Rectal smooth muscle tissue (tissue), 1 donor: ENCODE results near the gene MED27.

Experiments used
- H3K27ac ChIP-seq: one replicate; pipeline ENCODE4 v1.7.0; 2013; ENCODE audit warnings: low read depth, low read length, inconsistent platforms
- H3K27me3 ChIP-seq: one replicate; pipeline ENCODE4 v1.7.0; 2013; ENCODE audit warnings: low read length; ENCODE audit not compliant: control insufficient read depth, insufficient read depth
- H3K36me3 ChIP-seq: one replicate; pipeline ENCODE4 v1.7.0; 2013; ENCODE audit warnings: low read length; ENCODE audit not compliant: control insufficient read depth, insufficient read depth
- H3K4me1 ChIP-seq: one replicate; pipeline ENCODE4 v1.7.0; 2013; ENCODE audit warnings: low read length; ENCODE audit not compliant: control insufficient read depth, insufficient read depth
- H3K4me3 ChIP-seq: one replicate; pipeline ENCODE4 v1.7.0; 2013; ENCODE audit warnings: low read length
- H3K9ac ChIP-seq: one replicate; pipeline ENCODE4 v1.7.0; 2013; ENCODE audit warnings: low read length

The MED27 gene

DNA sequence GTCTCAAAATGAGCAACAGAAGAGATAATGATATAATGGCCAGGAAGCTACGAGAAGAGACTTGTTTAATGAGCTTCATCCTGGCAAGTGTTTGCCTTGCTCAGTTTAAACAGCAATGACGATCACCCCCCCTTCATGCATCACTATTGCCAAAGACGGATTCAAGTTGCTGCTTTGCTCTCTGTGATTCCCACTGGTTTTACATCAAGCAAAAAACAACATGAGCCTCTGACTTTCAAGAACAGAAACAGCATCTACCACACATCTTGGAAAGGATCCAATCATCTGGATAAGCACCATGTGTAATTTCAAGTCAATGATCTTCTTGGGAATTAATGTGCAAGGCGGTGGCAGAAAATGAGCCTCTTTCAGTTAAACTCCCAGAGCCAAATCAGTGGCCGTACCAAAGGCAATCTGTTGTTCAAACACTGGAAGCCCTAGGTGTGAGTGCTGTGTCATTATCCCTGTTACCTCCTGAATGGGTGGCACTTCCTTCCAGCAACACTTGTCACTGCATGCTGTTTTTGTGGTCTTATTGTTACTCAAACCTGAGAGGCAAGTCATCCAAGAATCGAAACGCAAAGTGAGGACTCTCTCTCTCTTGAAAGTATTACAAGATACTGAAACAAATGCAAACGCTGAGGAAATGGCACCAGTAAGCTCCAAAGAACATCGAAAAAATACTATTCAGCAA lies 72.8 kb downstream of the MED27 start:
- no peak overlapping the region for H3K27ac ChIP-seq
- H3K4me1 ChIP-seq = peaks cover 2% of the 10 kb centered on the region
- H3K36me3 ChIP-seq = no peaks in the 10 kb centered on the region
- no peak overlapping the region for H3K4me3 ChIP-seq
- H3K27me3 ChIP-seq = no peaks in the 10 kb centered on the region
- H3K9ac ChIP-seq = no peak overlapping the region

DNA sequence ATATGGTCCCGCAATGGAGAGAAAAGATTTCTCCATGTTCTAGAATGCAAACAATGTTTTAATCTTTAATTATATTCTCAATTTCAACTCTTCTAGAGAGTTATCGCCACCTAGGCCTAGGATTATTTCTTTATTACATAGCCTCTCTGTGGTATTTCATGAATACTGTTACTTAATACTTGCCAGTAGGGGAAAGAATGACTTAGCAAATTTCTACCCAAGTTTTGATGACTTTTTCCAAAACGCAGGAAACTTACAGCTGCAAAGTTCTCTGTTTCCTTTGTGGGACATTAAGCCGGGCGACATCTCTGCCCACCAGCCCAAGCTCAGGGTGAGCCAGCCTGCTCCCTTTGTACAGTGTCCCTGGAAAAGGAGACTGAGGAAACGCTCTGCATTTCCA lies 73.8 kb downstream of the MED27 start:
- H3K27ac ChIP-seq = no peak overlapping the region
- no peaks in the 10 kb centered on the region for H3K36me3 ChIP-seq
- H3K4me3 ChIP-seq = no peak overlapping the region
- H3K4me1 ChIP-seq = peaks cover 2% of the 10 kb centered on the region
- H3K9ac ChIP-seq = no peak overlapping the region
- H3K27me3 ChIP-seq = no peaks in the 10 kb centered on the region

DNA sequence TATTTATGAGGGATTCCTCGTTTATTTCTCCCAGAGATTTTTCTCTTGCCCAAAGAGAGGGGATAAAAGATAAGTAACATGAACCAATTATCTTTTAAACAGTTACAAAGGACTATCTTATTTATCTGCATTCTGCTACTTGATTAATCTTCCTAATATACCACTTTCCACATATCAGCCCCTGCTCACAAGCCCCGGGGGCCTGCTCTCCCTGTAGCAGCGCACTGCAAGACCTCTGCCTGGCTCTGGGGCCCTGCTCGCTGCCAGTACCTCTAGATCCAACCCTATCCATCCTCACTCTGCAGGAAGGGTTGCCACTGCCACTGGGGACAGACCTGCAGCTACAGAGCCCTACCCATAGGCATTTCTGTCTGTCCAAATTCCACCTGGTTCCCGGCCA lies 75.3 kb downstream of the MED27 start:
- Histone ChIP-seq H3K36me3 (no peaks in the 10 kb centered on the region), H3K4me1 (peaks cover 2% of the 10 kb centered on the region), H3K4me3 (no peak overlapping the region), H3K9ac (no peak overlapping the region), H3K27me3 (no peaks in the 10 kb centered on the region), H3K27ac (no peak overlapping the region)

- no peak overlapping the region for H3K9ac ChIP-seq
- H3K4me1 ChIP-seq = peaks cover 2% of the 10 kb centered on the region
- no peaks in the 10 kb centered on the region for H3K27me3 ChIP-seq
- no peaks in the 10 kb centered on the region for H3K36me3 ChIP-seq
- H3K4me3 ChIP-seq = no peak overlapping the region
- no peak overlapping the region for H3K27ac ChIP-seq
Measured at GRCh38 chr9:132003896-132004295, 75.8 kb downstream of the MED27 start.

GRCh38 chr9:132003319-132003704 lies 76.4 kb downstream of the MED27 start:
- no peak overlapping the region for H3K4me3 ChIP-seq
- H3K36me3 ChIP-seq = no peaks in the 10 kb centered on the region
- peaks cover 2% of the 10 kb centered on the region for H3K4me1 ChIP-seq
- H3K27ac ChIP-seq = no peak overlapping the region
- no peak overlapping the region for H3K9ac ChIP-seq
- H3K27me3 ChIP-seq = no peaks in the 10 kb centered on the region

GRCh38 chr9:132002643-132003318 lies 76.9 kb downstream of the MED27 start:
- Histone ChIP-seq H3K4me3 (no peak overlapping the region), H3K36me3 (no peaks in the 10 kb centered on the region), H3K4me1 (peaks cover 2% of the 10 kb centered on the region), H3K27me3 (no peaks in the 10 kb centered on the region), H3K27ac (no peak overlapping the region), H3K9ac (no peak overlapping the region)

DNA sequence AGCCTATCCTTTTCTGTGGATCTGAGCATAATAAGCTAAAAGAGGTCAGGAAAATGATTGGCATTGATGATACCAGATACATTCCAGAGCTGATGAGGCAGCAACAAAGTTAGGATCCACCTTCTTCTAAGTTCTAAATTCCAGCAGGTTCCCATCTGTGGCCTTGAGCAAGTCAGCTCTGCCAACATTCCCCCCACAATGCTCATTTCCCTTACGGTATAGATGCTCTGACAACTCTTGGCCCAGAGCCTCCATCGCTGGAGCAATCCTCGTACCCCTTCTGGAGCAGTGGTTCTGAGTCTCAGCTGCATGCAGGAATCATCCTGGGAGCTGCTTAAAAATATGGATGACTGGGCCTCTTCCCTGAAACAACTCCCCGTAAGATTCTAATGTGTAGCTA lies 78.1 kb downstream of the MED27 start:
- peaks cover 2% of the 10 kb centered on the region for H3K4me1 ChIP-seq
- H3K27me3 ChIP-seq = no peaks in the 10 kb centered on the region
- H3K36me3 ChIP-seq = no peaks in the 10 kb centered on the region
- H3K9ac ChIP-seq = no peak overlapping the region
- no peak overlapping the region for H3K27ac ChIP-seq
- H3K4me3 ChIP-seq = no peak overlapping the region

GRCh38 chr9:132000659-132001058 lies 79.0 kb downstream of the MED27 start:
- Histone ChIP-seq H3K4me3 (no peak overlapping the region), H3K27ac (no peak overlapping the region), H3K9ac (no peak overlapping the region), H3K36me3 (no peaks in the 10 kb centered on the region), H3K27me3 (no peaks in the 10 kb centered on the region), H3K4me1 (peaks cover under 1% of the 10 kb centered on the region)

GRCh38 chr9:131999692-132000551 lies 79.7 kb downstream of the MED27 start:
- no peak overlapping the region for H3K9ac ChIP-seq
- H3K36me3 ChIP-seq = no peaks in the 10 kb centered on the region
- H3K4me3 ChIP-seq = no peak overlapping the region
- H3K27ac ChIP-seq = no peak overlapping the region
- no peaks in the 10 kb centered on the region for H3K4me1 ChIP-seq
- no peaks in the 10 kb centered on the region for H3K27me3 ChIP-seq

GRCh38 chr9:131997779-131998178 lies 81.9 kb downstream of the MED27 start:
- Histone ChIP-seq H3K36me3 (no peaks in the 10 kb centered on the region), H3K4me1 (no peaks in the 10 kb centered on the region), H3K27me3 (no peaks in the 10 kb centered on the region), H3K4me3 (no peak overlapping the region), H3K9ac (no peak overlapping the region), H3K27ac (no peak overlapping the region)

- no peak overlapping the region for H3K4me3 ChIP-seq
- H3K36me3 ChIP-seq = no peaks in the 10 kb centered on the region
- no peak overlapping the region for H3K9ac ChIP-seq
- no peaks in the 10 kb centered on the region for H3K4me1 ChIP-seq
- H3K27ac ChIP-seq = no peak overlapping the region
- H3K27me3 ChIP-seq = no peaks in the 10 kb centered on the region
Measured at GRCh38 chr9:131997076-131997475, 82.6 kb downstream of the MED27 start.

- Histone ChIP-seq H3K4me3 (no peak overlapping the region), H3K27me3 (no peaks in the 10 kb centered on the region), H3K36me3 (no peaks in the 10 kb centered on the region), H3K4me1 (no peaks in the 10 kb centered on the region), H3K27ac (no peak overlapping the region), H3K9ac (no peak overlapping the region)
Measured at GRCh38 chr9:131995382-131995781, 84.3 kb downstream of the MED27 start.
